B cell (primary cell): ENCODE results near the gene COL13A1.

Source experiments
- EZH2 ChIP-seq: IDR thresholded peaks from 2 replicates; pipeline ENCODE4 v1.6.1; 2012; ENCODE audit warnings: borderline replicate concordance, low read depth, mild to moderate bottlenecking, moderate library complexity, low read length; ENCODE audit not compliant: insufficient read depth, poor library complexity, severe bottlenecking
- TF ChIP-seq, protein P1 (sequence below): fragments of 200-600 bp; IDR thresholded peaks from one replicate; pipeline ENCODE4 v1.8.0; 2022; ENCODE audit warnings: antibody characterized with exemption, mild to moderate bottlenecking

GRCh38 chr10:69896606-69897231 lies 95.0 kb downstream of the COL13A1 start:
- TF ChIP-seq, protein P1, sequence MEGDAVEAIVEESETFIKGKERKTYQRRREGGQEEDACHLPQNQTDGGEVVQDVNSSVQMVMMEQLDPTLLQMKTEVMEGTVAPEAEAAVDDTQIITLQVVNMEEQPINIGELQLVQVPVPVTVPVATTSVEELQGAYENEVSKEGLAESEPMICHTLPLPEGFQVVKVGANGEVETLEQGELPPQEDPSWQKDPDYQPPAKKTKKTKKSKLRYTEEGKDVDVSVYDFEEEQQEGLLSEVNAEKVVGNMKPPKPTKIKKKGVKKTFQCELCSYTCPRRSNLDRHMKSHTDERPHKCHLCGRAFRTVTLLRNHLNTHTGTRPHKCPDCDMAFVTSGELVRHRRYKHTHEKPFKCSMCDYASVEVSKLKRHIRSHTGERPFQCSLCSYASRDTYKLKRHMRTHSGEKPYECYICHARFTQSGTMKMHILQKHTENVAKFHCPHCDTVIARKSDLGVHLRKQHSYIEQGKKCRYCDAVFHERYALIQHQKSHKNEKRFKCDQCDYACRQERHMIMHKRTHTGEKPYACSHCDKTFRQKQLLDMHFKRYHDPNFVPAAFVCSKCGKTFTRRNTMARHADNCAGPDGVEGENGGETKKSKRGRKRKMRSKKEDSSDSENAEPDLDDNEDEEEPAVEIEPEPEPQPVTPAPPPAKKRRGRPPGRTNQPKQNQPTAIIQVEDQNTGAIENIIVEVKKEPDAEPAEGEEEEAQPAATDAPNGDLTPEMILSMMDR, result no peak
- TF ChIP-seq EZH2, result no peak
